Measurements from ENCODE around the gene ZNF445. TPM values are rescaled to one million over a fixed set of nuclear protein-coding genes. Genes with fewer than 3 reads are reported as not detected.
"Not testable (repeated sequence)": the region's sequence is repeated elsewhere in the genome, so short reads cannot be mapped to it uniquely, and the experiment has no call there.

ZNF445 gene
- total RNA-seq, 1 donor from 2014 or later: 16.7 TPM

- intact Hi-C loops (cut with DNase I): no loop called here
- DNase-seq (ENCODE audit: low spot score): peak; percentile 66
These were observed 34.7 kb downstream of the ZNF445 start for GRCh38 chr3:44442596-44443309.

- DNase-seq (ENCODE audit: low spot score): peak; percentile 89
These were observed 37.8 kb downstream of the ZNF445 start for GRCh38 chr3:44439499-44440295.

GRCh38 chr3:44437800-44438199 lies 39.7 kb downstream of the ZNF445 start:
- no peak for DNase-seq (ENCODE audit: low spot score)

More at GRCh38 chr3:44439499-44440295, 37.8 kb downstream of the ZNF445 start:
- intact Hi-C loops (cut with DNase I): loop anchor here (2.0 kb wide), 1 partner anchor 101 kb away; the partner anchor contains the start of gene TCAIM

GRCh38 chr3:44436181-44436580 lies 41.3 kb downstream of the ZNF445 start:
- intact Hi-C loops (cut with DNase I): no loop called here
- DNase-seq (ENCODE audit: low spot score): peak; percentile 38

More at GRCh38 chr3:44437800-44438199, 39.7 kb downstream of the ZNF445 start:
- intact Hi-C loops (cut with DNase I): loop anchor here (2.0 kb wide), 1 partner anchor 99 kb away; the partner anchor contains the start of gene TCAIM

GRCh38 chr3:44434834-44435510 lies 42.5 kb downstream of the ZNF445 start:
- intact Hi-C loops (cut with DNase I): no loop called here

GRCh38 chr3:44430466-44430865 lies 47.0 kb downstream of the ZNF445 start:
- DNase-seq (ENCODE audit: low spot score): peak; percentile 51

More at GRCh38 chr3:44434834-44435510, 42.5 kb downstream of the ZNF445 start:
- DNase-seq (ENCODE audit: low spot score): peak; percentile 17

GRCh38 chr3:44429459-44429858 lies 48.0 kb downstream of the ZNF445 start:
- intact Hi-C loops (cut with DNase I): no loop called here
- DNase-seq (ENCODE audit: low spot score): peak; percentile 47

More at GRCh38 chr3:44430466-44430865, 47.0 kb downstream of the ZNF445 start:
- intact Hi-C loops (cut with DNase I): no loop called here

- no peak for DNase-seq (ENCODE audit: low spot score)
- intact Hi-C loops (cut with DNase I): no loop called here
These were observed 48.6 kb downstream of the ZNF445 start for GRCh38 chr3:44428910-44429309.

GRCh38 chr3:44427683-44428082 lies 49.8 kb downstream of the ZNF445 start:
- no peak for DNase-seq (ENCODE audit: low spot score)
- intact Hi-C loops (cut with DNase I): no loop called here

GRCh38 chr3:44424758-44425157 lies 52.7 kb downstream of the ZNF445 start:
- DNase-seq (ENCODE audit: low spot score): no peak
- intact Hi-C loops (cut with DNase I): no loop called here

- DNase-seq (ENCODE audit: low spot score): no peak
- intact Hi-C loops (cut with DNase I): no loop called here
These were observed 56.2 kb downstream of the ZNF445 start for GRCh38 chr3:44421280-44421679.

GRCh38 chr3:44420676-44421075 lies 56.8 kb downstream of the ZNF445 start:
- no peak for DNase-seq (ENCODE audit: low spot score)
- intact Hi-C loops (cut with DNase I): no loop called here

- intact Hi-C loops (cut with DNase I): no loop called here
- no peak for DNase-seq (ENCODE audit: low spot score)
These were observed 57.4 kb downstream of the ZNF445 start for GRCh38 chr3:44419923-44420650.

- no peak for DNase-seq (ENCODE audit: low spot score)
- intact Hi-C loops (cut with DNase I): no loop called here
These were observed 58.2 kb downstream of the ZNF445 start for GRCh38 chr3:44419116-44419922.

GRCh38 chr3:44418549-44418948 lies 58.9 kb downstream of the ZNF445 start:
- intact Hi-C loops (cut with DNase I): no loop called here
- no peak for DNase-seq (ENCODE audit: low spot score)

- DNase-seq (ENCODE audit: low spot score); intact Hi-C loops (cut with DNase I): not testable (repeated sequence)
These were observed 59.4 kb downstream of the ZNF445 start for GRCh38 chr3:44418118-44418517.

GRCh38 chr3:44416031-44417030 lies 61.1 kb downstream of the ZNF445 start:
- DNase-seq (ENCODE audit: low spot score): no peak
- intact Hi-C loops (cut with DNase I): no loop called here

Measured in cardiac septum (tissue), 1 donor.